Measurements from ENCODE around the gene HLF. TPM values are rescaled to one million over a fixed set of nuclear protein-coding genes. Genes with fewer than 3 reads are reported as not detected.

HLF gene
- total RNA-seq, 5 donors from 2014 or later (not counting 1 experiment from before 2014, with no cell fraction given), result 0.55 to 5.2 (median 2.5) TPM

- no peaks in the 10 kb centered on the region for H3K36me3 Mint-ChIP-seq
- no peak overlapping the region for H3K27ac Mint-ChIP-seq
- H3K27ac ChIP-seq (ENCODE audit: low read length), result no peak overlapping the region
- peaks cover 9% of the 10 kb centered on the region in 2 donors for H3K27me3 Mint-ChIP-seq
- H3K4me1 Mint-ChIP-seq, result no peaks in the 10 kb centered on the region
- POLR2A ChIA-PET, result no interaction called here
- CTCF ChIA-PET, result no interaction called here
- no peak overlapping the region for H3K4me3 Mint-ChIP-seq
- DNase-seq (no peak), ATAC-seq (replicated peaks in 1 of 4) (no peak)
- H3K9me3 Mint-ChIP-seq, result no peaks in the 10 kb centered on the region
- no peak overlapping the region for H3K4me3 ChIP-seq (ENCODE audit: control insufficient read depth in 1 of 2, extremely low read depth in 1 of 2, low read length in 1 of 2)
- H3K4me1 ChIP-seq (ENCODE audit: control insufficient read depth in 1 of 2, extremely low read depth in 1 of 2, insufficient read depth in 2 of 2, low read length in 2 of 2), result no peaks in the 10 kb centered on the region
- H3K9me3 ChIP-seq, result no peaks in the 10 kb centered on the region
- peaks cover 0 to 3% of the 10 kb centered on the region in 2 experiments for H3K27me3 ChIP-seq (replicated peaks in 1 of 2; ENCODE audit: control insufficient read depth in 2 of 2, extremely low read depth in 1 of 2, insufficient read depth in 2 of 2, low read length in 1 of 2)
- no peaks in the 10 kb centered on the region for H3K36me3 ChIP-seq (ENCODE audit: control insufficient read depth in 2 of 2, extremely low read depth in 1 of 2, insufficient read depth in 1 of 2, low read length in 1 of 2)
- 87% methylated on average over 7 of the region's 7 CpGs for WGBS (ENCODE audit: insufficient coverage)
Observed at GRCh38 chr17:55307879-55308278, 43.1 kb downstream of the HLF start.

DNA sequence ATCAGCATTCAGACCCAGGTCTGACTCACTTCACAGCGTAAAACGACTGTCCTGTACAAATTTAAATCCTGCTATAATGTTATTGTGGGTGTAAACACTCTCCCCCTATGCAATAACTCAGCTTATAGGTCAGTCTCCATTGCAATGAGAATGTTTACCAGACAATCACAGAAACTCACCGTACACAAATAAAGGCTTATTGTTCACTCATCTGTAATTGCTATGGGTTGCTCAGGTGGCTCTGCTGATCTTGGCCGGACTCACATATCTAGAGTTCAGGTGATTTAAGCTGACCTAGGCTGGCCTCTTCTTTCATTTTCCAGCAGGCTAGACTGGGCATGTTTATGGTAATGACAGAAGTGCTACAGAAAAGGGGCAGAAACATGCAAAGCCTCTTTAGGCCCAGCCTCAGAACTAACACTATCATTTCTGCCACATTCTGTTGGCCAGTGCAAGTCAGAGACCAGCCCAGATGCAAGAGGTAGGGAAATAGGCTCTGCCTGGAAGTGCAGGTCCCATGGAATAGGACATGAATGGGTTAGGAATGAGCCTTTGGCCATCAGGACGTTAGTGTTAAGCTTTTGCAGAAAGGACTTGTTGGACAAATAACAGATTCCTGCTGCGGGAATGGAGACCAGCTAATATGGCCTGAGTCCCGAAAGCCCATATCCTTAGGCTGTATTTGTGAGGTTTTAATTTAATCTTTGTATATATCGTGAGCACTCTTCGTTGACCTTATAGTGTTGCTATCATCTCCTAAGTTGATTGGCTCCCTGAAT lies 44.0 kb downstream of the HLF start:
- Histone ChIP-seq H3K9me3 (no peaks in the 10 kb centered on the region), H3K4me1 (ENCODE audit: control insufficient read depth in 1 of 2, extremely low read depth in 1 of 2, insufficient read depth in 2 of 2, low read length in 2 of 2) (no peaks in the 10 kb centered on the region), H3K27me3 (replicated peaks in 1 of 2; ENCODE audit: control insufficient read depth in 2 of 2, extremely low read depth in 1 of 2, insufficient read depth in 2 of 2, low read length in 1 of 2) (no peaks in the 10 kb centered on the region), H3K27ac (ENCODE audit: low read length) (no peak overlapping the region), H3K36me3 (ENCODE audit: control insufficient read depth in 2 of 2, extremely low read depth in 1 of 2, insufficient read depth in 1 of 2, low read length in 1 of 2) (no peaks in the 10 kb centered on the region), H3K4me3 (ENCODE audit: control insufficient read depth in 1 of 2, extremely low read depth in 1 of 2, low read length in 1 of 2) (no peak overlapping the region)
- ATAC-seq (replicated peaks in 1 of 4) (no peak), DNase-seq (no peak)
- ChIA-PET CTCF (no interaction called here), POLR2A (no interaction called here)
- Mint-ChIP-seq H3K27ac (no peak overlapping the region), H3K4me1 (no peaks in the 10 kb centered on the region), H3K27me3 (peaks cover 9% of the 10 kb centered on the region in 2 donors), H3K4me3 (no peak overlapping the region), H3K9me3 (no peaks in the 10 kb centered on the region), H3K36me3 (no peaks in the 10 kb centered on the region)
- 90% methylated on average over 6 of the region's 9 CpGs for WGBS (ENCODE audit: insufficient coverage)

- Mint-ChIP-seq H3K9me3 (no peaks in the 10 kb centered on the region), H3K4me3 (no peak overlapping the region), H3K27me3 (peaks cover 7 to 18% of the 10 kb centered on the region in 2 donors), H3K27ac (no peak overlapping the region), H3K4me1 (no peaks in the 10 kb centered on the region), H3K36me3 (no peaks in the 10 kb centered on the region)
- H3K27me3 ChIP-seq (replicated peaks in 1 of 2; ENCODE audit: control insufficient read depth in 2 of 2, extremely low read depth in 1 of 2, insufficient read depth in 2 of 2, low read length in 1 of 2), result no peaks in the 10 kb centered on the region
- no peak overlapping the region for H3K27ac ChIP-seq (ENCODE audit: low read length)
- ATAC-seq (replicated peaks in 1 of 4) (no peak), DNase-seq (no peak)
- ChIA-PET CTCF (no interaction called here), POLR2A (no interaction called here)
- H3K9me3 ChIP-seq, result no peaks in the 10 kb centered on the region
- no peak overlapping the region for H3K4me3 ChIP-seq (ENCODE audit: control insufficient read depth in 1 of 2, extremely low read depth in 1 of 2, low read length in 1 of 2)
- no peaks in the 10 kb centered on the region for H3K36me3 ChIP-seq (ENCODE audit: control insufficient read depth in 2 of 2, extremely low read depth in 1 of 2, insufficient read depth in 1 of 2, low read length in 1 of 2)
- H3K4me1 ChIP-seq (ENCODE audit: control insufficient read depth in 1 of 2, extremely low read depth in 1 of 2, insufficient read depth in 2 of 2, low read length in 2 of 2), result no peaks in the 10 kb centered on the region
- no CpG with 5 or more reads among the region's 7 CpGs for WGBS (ENCODE audit: insufficient coverage)
Observed at GRCh38 chr17:55311767-55312375, 47.1 kb downstream of the HLF start.

- DNase-seq, result no peak
- H3K36me3 ChIP-seq (ENCODE audit: control insufficient read depth in 2 of 2, extremely low read depth in 1 of 2, insufficient read depth in 1 of 2, low read length in 1 of 2), result no peaks in the 10 kb centered on the region
- no peak for ATAC-seq (replicated peaks in 1 of 4)
- no peaks in the 10 kb centered on the region for H3K4me1 Mint-ChIP-seq
- no peaks in the 10 kb centered on the region for H3K4me1 ChIP-seq (ENCODE audit: control insufficient read depth in 1 of 2, extremely low read depth in 1 of 2, insufficient read depth in 2 of 2, low read length in 2 of 2)
- H3K4me3 Mint-ChIP-seq, result no peak overlapping the region
- H3K27ac Mint-ChIP-seq, result no peak overlapping the region
- H3K27me3 Mint-ChIP-seq, result peaks cover 2 to 17% of the 10 kb centered on the region in 2 donors
- ChIA-PET CTCF (no interaction called here), POLR2A (no interaction called here)
- H3K9me3 Mint-ChIP-seq, result no peaks in the 10 kb centered on the region
- H3K36me3 Mint-ChIP-seq, result no peaks in the 10 kb centered on the region
- WGBS (ENCODE audit: insufficient coverage), result 86% methylated on average over 2 of the region's 3 CpGs
- H3K27me3 ChIP-seq (replicated peaks in 1 of 2; ENCODE audit: control insufficient read depth in 2 of 2, extremely low read depth in 1 of 2, insufficient read depth in 2 of 2, low read length in 1 of 2), result no peaks in the 10 kb centered on the region
- no peaks in the 10 kb centered on the region for H3K9me3 ChIP-seq
- H3K4me3 ChIP-seq (ENCODE audit: control insufficient read depth in 1 of 2, extremely low read depth in 1 of 2, low read length in 1 of 2), result no peak overlapping the region
- H3K27ac ChIP-seq (ENCODE audit: low read length), result no peak overlapping the region
Observed at GRCh38 chr17:55312852-55313251, 48.1 kb downstream of the HLF start.

- ChIA-PET POLR2A (no interaction called here), CTCF (no interaction called here)
- 84% methylated on average over 5 of the region's 8 CpGs for WGBS (ENCODE audit: insufficient coverage)
- ATAC-seq (replicated peaks in 1 of 4) (no peak), DNase-seq (no peak)
- Mint-ChIP-seq H3K4me1 (no peaks in the 10 kb centered on the region), H3K27ac (no peak overlapping the region), H3K4me3 (no peak overlapping the region), H3K36me3 (no peaks in the 10 kb centered on the region), H3K27me3 (peaks cover 0 to 19% of the 10 kb centered on the region in 2 donors), H3K9me3 (no peaks in the 10 kb centered on the region)
- Histone ChIP-seq H3K36me3 (ENCODE audit: control insufficient read depth in 2 of 2, extremely low read depth in 1 of 2, insufficient read depth in 1 of 2, low read length in 1 of 2) (no peaks in the 10 kb centered on the region), H3K27me3 (replicated peaks in 1 of 2; ENCODE audit: control insufficient read depth in 2 of 2, extremely low read depth in 1 of 2, insufficient read depth in 2 of 2, low read length in 1 of 2) (no peaks in the 10 kb centered on the region), H3K9me3 (no peaks in the 10 kb centered on the region), H3K27ac (ENCODE audit: low read length) (no peak overlapping the region), H3K4me3 (ENCODE audit: control insufficient read depth in 1 of 2, extremely low read depth in 1 of 2, low read length in 1 of 2) (no peak overlapping the region), H3K4me1 (ENCODE audit: control insufficient read depth in 1 of 2, extremely low read depth in 1 of 2, insufficient read depth in 2 of 2, low read length in 2 of 2) (no peaks in the 10 kb centered on the region)
Observed at GRCh38 chr17:55314061-55314783, 49.5 kb downstream of the HLF start.

DNA sequence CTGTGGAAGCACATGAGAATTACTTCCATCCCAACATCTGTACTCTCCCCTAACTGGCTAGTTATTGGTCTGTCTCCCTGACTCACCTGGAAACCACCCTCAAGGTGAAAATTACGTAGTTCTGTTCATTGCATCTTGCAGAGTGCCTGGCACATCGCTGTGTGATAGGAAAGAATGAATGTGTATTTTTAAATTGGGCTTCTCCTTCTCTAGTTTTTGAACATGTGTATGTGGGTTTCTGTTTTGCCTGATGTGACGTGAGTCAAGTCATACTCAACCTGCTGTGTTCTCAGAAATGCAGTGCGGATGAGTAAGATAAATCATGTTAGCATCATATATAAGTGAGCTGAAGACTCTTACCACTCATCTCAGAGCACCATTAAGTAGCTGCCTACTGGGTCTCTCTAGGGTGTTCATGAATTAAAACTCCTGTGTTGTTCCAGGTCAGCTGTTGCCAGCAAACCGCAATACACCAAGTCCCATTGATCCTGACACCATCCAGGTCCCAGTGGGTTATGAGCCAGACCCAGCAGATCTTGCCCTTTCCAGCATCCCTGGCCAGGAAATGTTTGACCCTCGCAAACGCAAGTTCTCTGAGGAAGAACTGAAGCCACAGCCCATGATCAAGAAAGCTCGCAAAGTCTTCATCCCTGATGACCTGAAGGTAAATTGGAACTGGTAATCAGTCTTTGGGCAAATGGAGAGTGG lies 50.2 kb downstream of the HLF start:
- H3K9me3 Mint-ChIP-seq, result no peaks in the 10 kb centered on the region
- no peaks in the 10 kb centered on the region for H3K36me3 Mint-ChIP-seq
- H3K27ac Mint-ChIP-seq, result no peak overlapping the region
- no peaks in the 10 kb centered on the region for H3K4me1 Mint-ChIP-seq
- no peaks in the 10 kb centered on the region for H3K9me3 ChIP-seq
- ATAC-seq (replicated peaks in 1 of 4), result no peak
- no peak overlapping the region for H3K4me3 Mint-ChIP-seq
- no peak overlapping the region for H3K27ac ChIP-seq (ENCODE audit: low read length)
- peaks cover 0 to 19% of the 10 kb centered on the region in 2 donors for H3K27me3 Mint-ChIP-seq
- no peaks in the 10 kb centered on the region for H3K27me3 ChIP-seq (replicated peaks in 1 of 2; ENCODE audit: control insufficient read depth in 2 of 2, extremely low read depth in 1 of 2, insufficient read depth in 2 of 2, low read length in 1 of 2)
- 76% methylated on average over 5 of the region's 8 CpGs for WGBS (ENCODE audit: insufficient coverage)
- no peaks in the 10 kb centered on the region for H3K36me3 ChIP-seq (ENCODE audit: control insufficient read depth in 2 of 2, extremely low read depth in 1 of 2, insufficient read depth in 1 of 2, low read length in 1 of 2)
- ChIA-PET POLR2A (no interaction called here), CTCF (no interaction called here)
- H3K4me3 ChIP-seq (ENCODE audit: control insufficient read depth in 1 of 2, extremely low read depth in 1 of 2, low read length in 1 of 2), result no peak overlapping the region
- DNase-seq, result no peak
- no peaks in the 10 kb centered on the region for H3K4me1 ChIP-seq (ENCODE audit: control insufficient read depth in 1 of 2, extremely low read depth in 1 of 2, insufficient read depth in 2 of 2, low read length in 2 of 2)
